Activated CD4-positive, alpha-beta T cell treated with anti-CD3 and anti-CD28 coated beads for 48 hours (primary cell): ENCODE measurements around the gene MAMDC4.
"Not testable (repeated sequence)": the region's sequence is repeated elsewhere in the genome, so short reads cannot be mapped to it uniquely, and the experiment has no call there.

Experiments used
- DNase-seq: peaks from one replicate; pipeline ENCODE4 v3.0.0-alpha.2; 2020

MAMDC4 gene

GRCh38 chr9:136825295-136826187, 26.6 kb upstream of the MAMDC4 start:
- no peak for DNase-seq

- no peak for DNase-seq
Measured at GRCh38 chr9:136826188-136826541, 26.0 kb upstream of the MAMDC4 start.

- no peak for DNase-seq
Measured at GRCh38 chr9:136826703-136827582, 25.2 kb upstream of the MAMDC4 start.

GRCh38 chr9:136827794-136828473, 24.2 kb upstream of the MAMDC4 start:
- no peak for DNase-seq

GRCh38 chr9:136828474-136829140, 23.5 kb upstream of the MAMDC4 start:
- no peak for DNase-seq

GRCh38 chr9:136829412-136829811, 22.7 kb upstream of the MAMDC4 start:
- no peak for DNase-seq

GRCh38 chr9:136829981-136830885, 21.9 kb upstream of the MAMDC4 start:
- DNase-seq: no peak

- DNase-seq: no peak
Measured at GRCh38 chr9:136831002-136831719, 21.0 kb upstream of the MAMDC4 start.

GRCh38 chr9:136831720-136832104, 20.4 kb upstream of the MAMDC4 start:
- DNase-seq: no peak

- no peak for DNase-seq
Measured at GRCh38 chr9:136832581-136832980, 19.6 kb upstream of the MAMDC4 start.

GRCh38 chr9:136833381-136834048, 18.6 kb upstream of the MAMDC4 start:
- DNase-seq: not testable (repeated sequence)

GRCh38 chr9:136835162-136835931, 16.8 kb upstream of the MAMDC4 start:
- DNase-seq: no peak

- DNase-seq: no peak
Measured at GRCh38 chr9:136835932-136836904, 15.9 kb upstream of the MAMDC4 start.

GRCh38 chr9:136837146-136837855, 14.8 kb upstream of the MAMDC4 start:
- no peak for DNase-seq

- DNase-seq: not testable (repeated sequence)
Measured at GRCh38 chr9:136837856-136838277, 14.3 kb upstream of the MAMDC4 start.

GRCh38 chr9:136838314-136839228, 13.6 kb upstream of the MAMDC4 start:
- no peak for DNase-seq
